ENCODE results near the gene IGSF9. TPM values are rescaled to one million over a fixed set of nuclear protein-coding genes. Genes with fewer than 3 reads are reported as not detected.
A peak's percentile ranks its signal among the peaks of the same experiment; 100 is the strongest.
"Not testable (repeated sequence)": the region's sequence is repeated elsewhere in the genome, so short reads cannot be mapped to it uniquely, and the experiment has no call there.

The IGSF9 gene
- total RNA-seq, 1 donor from 2014 or later = 2.1 TPM

DNA sequence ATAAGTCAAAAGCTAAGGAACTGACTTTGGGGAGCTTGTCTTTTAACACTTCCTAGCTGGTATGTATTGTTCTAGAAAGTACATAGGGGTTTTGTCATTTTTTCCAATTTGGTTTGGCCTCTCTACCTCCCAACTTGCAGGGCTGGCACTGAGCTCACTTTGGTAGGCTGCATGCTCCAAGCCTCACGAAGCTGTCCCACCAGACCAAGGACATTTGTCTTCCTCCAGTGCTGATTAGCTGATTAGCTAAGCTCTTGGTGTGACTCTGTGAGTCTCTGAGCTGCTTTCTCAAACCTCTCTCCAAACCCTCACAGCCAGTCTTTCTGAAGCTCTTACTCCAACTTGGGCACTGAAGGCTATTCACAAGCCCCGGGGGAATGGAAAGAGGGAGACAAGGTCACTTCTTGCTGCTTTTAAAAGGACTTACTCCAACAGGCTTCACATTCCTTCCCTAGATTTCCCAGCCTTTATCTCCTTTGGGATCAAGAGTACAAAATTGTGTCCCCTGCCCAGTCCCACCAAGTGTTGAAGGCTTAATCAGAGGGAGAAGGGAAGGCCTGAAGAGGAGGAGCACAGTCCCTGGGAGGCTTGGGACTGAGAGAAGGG is 44.6 kb downstream of the IGSF9 start:
- Histone ChIP-seq H3K4me1 (ENCODE audit: insufficient read depth, low read length) (peaks cover 11% of the 10 kb centered on the region), H3K27ac (ENCODE audit: low read depth, low read length) (no peak overlapping the region), H4K20me1 (ENCODE audit: insufficient read depth, low read length) (no peaks in the 10 kb centered on the region), H3K9ac (ENCODE audit: low read length) (no peak overlapping the region), H3K36me3 (ENCODE audit: insufficient read depth, low read length) (no peaks in the 10 kb centered on the region), H3K79me2 (ENCODE audit: insufficient read depth, low read length) (no peaks in the 10 kb centered on the region), H3K9me3 (ENCODE audit: insufficient read depth, low read depth, low read length) (no peaks in the 10 kb centered on the region), H3K4me2 (ENCODE audit: low read length) (no peak overlapping the region), H2AFZ (ENCODE audit: low read depth, low read length) (no peak overlapping the region), H3K27me3 (ENCODE audit: insufficient read depth, low read length) (no peaks in the 10 kb centered on the region), H3K4me3 (ENCODE audit: insufficient read depth, low read depth, low read length) (no peak overlapping the region)
- TF ChIP-seq, protein P1, sequence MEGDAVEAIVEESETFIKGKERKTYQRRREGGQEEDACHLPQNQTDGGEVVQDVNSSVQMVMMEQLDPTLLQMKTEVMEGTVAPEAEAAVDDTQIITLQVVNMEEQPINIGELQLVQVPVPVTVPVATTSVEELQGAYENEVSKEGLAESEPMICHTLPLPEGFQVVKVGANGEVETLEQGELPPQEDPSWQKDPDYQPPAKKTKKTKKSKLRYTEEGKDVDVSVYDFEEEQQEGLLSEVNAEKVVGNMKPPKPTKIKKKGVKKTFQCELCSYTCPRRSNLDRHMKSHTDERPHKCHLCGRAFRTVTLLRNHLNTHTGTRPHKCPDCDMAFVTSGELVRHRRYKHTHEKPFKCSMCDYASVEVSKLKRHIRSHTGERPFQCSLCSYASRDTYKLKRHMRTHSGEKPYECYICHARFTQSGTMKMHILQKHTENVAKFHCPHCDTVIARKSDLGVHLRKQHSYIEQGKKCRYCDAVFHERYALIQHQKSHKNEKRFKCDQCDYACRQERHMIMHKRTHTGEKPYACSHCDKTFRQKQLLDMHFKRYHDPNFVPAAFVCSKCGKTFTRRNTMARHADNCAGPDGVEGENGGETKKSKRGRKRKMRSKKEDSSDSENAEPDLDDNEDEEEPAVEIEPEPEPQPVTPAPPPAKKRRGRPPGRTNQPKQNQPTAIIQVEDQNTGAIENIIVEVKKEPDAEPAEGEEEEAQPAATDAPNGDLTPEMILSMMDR (IDR thresholded peaks at IDR 0.05; ENCODE audit: insufficient read depth, low read depth, low read length) = no peak
- no peak for TF ChIP-seq EZH2 (IDR thresholded peaks at IDR 0.05; ENCODE audit: insufficient read depth, low read length)
- Mint-ChIP-seq H3K9me3 (ENCODE audit: unreplicated experiment) (peaks cover 9% of the 10 kb centered on the region), H3K36me3 (ENCODE audit: low read depth, unreplicated experiment) (no peaks in the 10 kb centered on the region), H3K27ac (ENCODE audit: unreplicated experiment) (no peak overlapping the region), H3K4me1 (ENCODE audit: low read depth, unreplicated experiment) (peaks cover 18% of the 10 kb centered on the region), H3K4me3 (ENCODE audit: unreplicated experiment) (no peak overlapping the region), H3K27me3 (ENCODE audit: low read depth, unreplicated experiment) (peaks cover 7% of the 10 kb centered on the region)
- no peak for FAIRE-seq
- DNase-seq (ENCODE audit: low read depth) = no peak

DNA sequence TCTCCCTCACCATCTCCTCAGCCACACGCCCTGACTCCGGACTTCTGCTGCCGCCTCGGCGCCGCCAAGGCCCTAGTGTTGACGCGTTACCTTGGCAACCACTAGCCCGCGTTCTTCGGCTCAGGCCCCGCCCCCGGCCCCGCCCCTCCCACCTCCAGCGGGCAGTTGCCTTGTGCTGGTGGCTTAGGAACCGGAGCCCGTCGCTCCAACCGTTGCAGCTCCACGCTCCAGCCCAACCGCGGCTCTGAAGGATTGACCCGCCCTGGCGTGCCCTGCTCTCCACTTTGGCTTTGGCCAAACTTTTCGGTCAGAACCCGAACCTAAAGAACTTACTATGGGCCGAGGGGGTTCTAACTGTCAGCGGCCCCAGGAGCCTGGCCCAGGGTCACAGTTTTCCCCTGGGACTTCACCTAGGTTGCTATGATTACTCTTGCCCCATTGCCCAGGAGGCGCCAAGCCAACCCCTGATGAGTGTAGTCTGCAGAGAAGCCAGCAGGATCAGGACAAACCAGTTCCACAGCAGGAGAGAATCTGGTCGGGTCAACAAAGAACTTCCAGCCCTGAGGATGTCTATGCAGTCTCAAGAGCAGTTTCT is 45.2 kb downstream of the IGSF9 start, which contains the start of gene CFAP45:
CFAP45 (minus strand) TSS at position 80 of the 595 bp plus-strand sequence; CDS start at position 13, 67 bp downstream.
- Mint-ChIP-seq H3K4me1 (ENCODE audit: low read depth, unreplicated experiment) (peaks cover 18% of the 10 kb centered on the region), H3K4me3 (ENCODE audit: unreplicated experiment) (no peak within 1 kb of the TSS), H3K36me3 (ENCODE audit: low read depth, unreplicated experiment) (no peaks in the 10 kb centered on the region), H3K27ac (ENCODE audit: unreplicated experiment) (peak within 1 kb of the TSS; percentile 73), H3K9me3 (ENCODE audit: unreplicated experiment) (peaks cover 9% of the 10 kb centered on the region), H3K27me3 (ENCODE audit: low read depth, unreplicated experiment) (peaks cover 9% of the 10 kb centered on the region)
- no peaks in the 10 kb centered on the region for H3K79me2 ChIP-seq (ENCODE audit: insufficient read depth, low read length)
- TF ChIP-seq, protein P1 (IDR thresholded peaks at IDR 0.05; ENCODE audit: insufficient read depth, low read depth, low read length) = no peak
- no peak for TF ChIP-seq EZH2 (IDR thresholded peaks at IDR 0.05; ENCODE audit: insufficient read depth, low read length)
- H3K36me3 ChIP-seq (ENCODE audit: insufficient read depth, low read length) = no peaks in the 10 kb centered on the region
- H4K20me1 ChIP-seq (ENCODE audit: insufficient read depth, low read length) = no peaks in the 10 kb centered on the region
- H3K4me3 ChIP-seq (ENCODE audit: insufficient read depth, low read depth, low read length) = no peak within 1 kb of the TSS
- FAIRE-seq = no peak
- H3K27ac ChIP-seq (ENCODE audit: low read depth, low read length) = no peak within 1 kb of the TSS
- H3K27me3 ChIP-seq (ENCODE audit: insufficient read depth, low read length) = no peaks in the 10 kb centered on the region
- H3K9ac ChIP-seq (ENCODE audit: low read length) = peak within 1 kb of the TSS; percentile 61
- DNase-seq (ENCODE audit: low read depth) = peak; percentile 60
- no peak within 1 kb of the TSS for H2AFZ ChIP-seq (ENCODE audit: low read depth, low read length)
- H3K4me1 ChIP-seq (ENCODE audit: insufficient read depth, low read length) = peaks cover 11% of the 10 kb centered on the region
- no peaks in the 10 kb centered on the region for H3K9me3 ChIP-seq (ENCODE audit: insufficient read depth, low read depth, low read length)
- peak within 1 kb of the TSS; percentile 78 for H3K4me2 ChIP-seq (ENCODE audit: low read length)

GRCh38 chr1:159899634-159900033 is 45.8 kb downstream of the IGSF9 start:
- H3K9me3 Mint-ChIP-seq (ENCODE audit: unreplicated experiment); H2AFZ ChIP-seq (ENCODE audit: low read depth, low read length); H3K9me3 ChIP-seq (ENCODE audit: insufficient read depth, low read depth, low read length); H3K27me3 ChIP-seq (ENCODE audit: insufficient read depth, low read length); H4K20me1 ChIP-seq (ENCODE audit: insufficient read depth, low read length); H3K36me3 ChIP-seq (ENCODE audit: insufficient read depth, low read length); H3K27ac ChIP-seq (ENCODE audit: low read depth, low read length); H3K79me2 ChIP-seq (ENCODE audit: insufficient read depth, low read length); DNase-seq (ENCODE audit: low read depth); H3K4me3 Mint-ChIP-seq (ENCODE audit: unreplicated experiment); FAIRE-seq; H3K4me3 ChIP-seq (ENCODE audit: insufficient read depth, low read depth, low read length); H3K36me3 Mint-ChIP-seq (ENCODE audit: low read depth, unreplicated experiment): not testable (repeated sequence)
- peaks cover 12% of the 10 kb centered on the region for H3K27me3 Mint-ChIP-seq (ENCODE audit: low read depth, unreplicated experiment)
- peaks cover 18% of the 10 kb centered on the region for H3K4me1 Mint-ChIP-seq (ENCODE audit: low read depth, unreplicated experiment)
- peak overlapping the region; percentile 73 for H3K27ac Mint-ChIP-seq (ENCODE audit: unreplicated experiment)
- peak overlapping the region; percentile 78 for H3K4me2 ChIP-seq (ENCODE audit: low read length)
- peaks cover 11% of the 10 kb centered on the region for H3K4me1 ChIP-seq (ENCODE audit: insufficient read depth, low read length)
- H3K9ac ChIP-seq (ENCODE audit: low read length) = peak overlapping the region; percentile 61
